Measurements from ENCODE around the gene KCNT1.
A peak's percentile ranks its signal among the peaks of the same experiment; 100 is the strongest.

The KCNT1 gene

DNA sequence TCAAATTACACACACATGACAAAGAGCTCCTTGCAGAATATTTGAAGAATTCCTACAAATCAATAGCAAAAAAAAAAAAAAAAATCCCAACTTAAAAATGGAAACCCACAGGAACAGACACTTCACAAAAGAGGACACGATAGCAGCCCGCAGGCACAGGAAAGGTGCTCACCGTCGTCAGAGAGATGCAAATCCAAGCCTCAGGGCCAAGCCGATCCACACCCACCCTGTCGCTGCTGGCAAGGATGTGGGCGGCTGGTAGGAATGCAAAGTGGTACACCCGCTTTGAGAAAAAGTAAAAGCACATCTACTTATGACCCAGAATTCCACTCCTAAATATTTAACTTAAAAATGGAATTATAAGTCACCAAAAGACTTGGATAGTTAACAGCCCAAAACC lies 28.0 kb upstream of the KCNT1 start:
- no peak for DNase-seq

DNA sequence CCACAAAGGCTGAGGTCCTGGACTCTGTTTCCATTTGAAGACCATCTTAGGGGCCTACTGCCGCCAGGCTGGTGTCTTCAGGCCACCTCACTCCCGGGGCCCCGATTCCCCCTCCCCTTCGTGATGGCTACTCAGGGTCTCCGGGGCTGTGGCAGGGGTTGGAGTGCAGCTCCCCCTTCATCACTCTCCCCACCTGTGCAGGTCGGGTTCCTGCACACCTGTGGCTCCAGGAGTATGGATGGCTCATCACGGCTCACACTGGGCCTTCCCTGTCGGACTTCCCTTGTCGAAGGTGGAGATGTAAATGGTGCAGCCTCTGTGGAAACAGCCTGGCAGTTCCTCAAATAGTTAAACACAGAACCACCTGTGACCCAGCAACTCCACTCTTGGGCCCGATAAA lies 27.0 kb upstream of the KCNT1 start:
- no peak for DNase-seq

DNA sequence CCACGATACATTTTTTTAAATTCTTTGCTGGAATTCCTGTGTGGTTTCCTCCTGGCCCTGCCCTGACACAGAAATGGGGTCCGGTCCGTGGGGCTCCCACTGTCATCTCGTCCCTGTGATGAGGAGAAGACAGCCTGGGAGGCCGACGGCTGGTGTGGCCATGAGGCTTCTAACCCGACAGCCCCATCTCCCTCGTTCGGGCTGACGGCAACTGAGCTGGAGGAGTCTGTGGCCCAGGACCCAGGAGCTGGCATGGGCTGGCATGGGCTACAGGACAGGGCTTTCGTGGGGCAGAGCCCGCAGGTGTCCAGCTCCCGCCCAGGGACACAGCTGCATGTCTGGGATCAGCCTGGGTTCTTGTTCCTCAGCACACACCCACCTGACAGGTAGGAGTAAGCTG lies 25.1 kb upstream of the KCNT1 start:
- no peak for DNase-seq

DNA sequence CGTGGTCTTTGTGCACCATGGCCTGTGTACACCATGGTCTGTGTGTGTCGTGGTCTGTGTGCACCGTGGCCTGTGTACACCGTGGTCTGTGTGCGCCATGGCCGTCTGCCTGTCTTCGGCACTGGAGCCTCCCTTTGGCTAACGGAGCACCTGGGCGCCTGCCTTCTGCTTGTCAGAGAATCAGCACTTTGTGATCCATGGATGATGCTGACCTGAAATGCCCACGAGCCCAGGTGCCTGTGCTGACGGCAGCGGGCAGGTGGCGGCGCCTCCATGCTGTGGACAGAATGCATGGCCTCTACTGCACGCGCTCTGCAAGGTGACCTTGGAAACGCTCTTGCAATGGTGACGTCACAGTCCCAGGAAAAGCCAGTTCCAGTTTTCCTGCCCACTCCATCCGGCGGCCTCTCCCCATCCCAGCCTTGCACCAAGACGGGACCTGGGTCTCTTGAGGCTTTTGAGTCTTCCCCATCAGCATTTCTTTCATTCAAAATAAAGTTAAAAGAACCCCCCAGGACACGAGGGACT lies 24.3 kb upstream of the KCNT1 start:
- no peak for DNase-seq

DNA sequence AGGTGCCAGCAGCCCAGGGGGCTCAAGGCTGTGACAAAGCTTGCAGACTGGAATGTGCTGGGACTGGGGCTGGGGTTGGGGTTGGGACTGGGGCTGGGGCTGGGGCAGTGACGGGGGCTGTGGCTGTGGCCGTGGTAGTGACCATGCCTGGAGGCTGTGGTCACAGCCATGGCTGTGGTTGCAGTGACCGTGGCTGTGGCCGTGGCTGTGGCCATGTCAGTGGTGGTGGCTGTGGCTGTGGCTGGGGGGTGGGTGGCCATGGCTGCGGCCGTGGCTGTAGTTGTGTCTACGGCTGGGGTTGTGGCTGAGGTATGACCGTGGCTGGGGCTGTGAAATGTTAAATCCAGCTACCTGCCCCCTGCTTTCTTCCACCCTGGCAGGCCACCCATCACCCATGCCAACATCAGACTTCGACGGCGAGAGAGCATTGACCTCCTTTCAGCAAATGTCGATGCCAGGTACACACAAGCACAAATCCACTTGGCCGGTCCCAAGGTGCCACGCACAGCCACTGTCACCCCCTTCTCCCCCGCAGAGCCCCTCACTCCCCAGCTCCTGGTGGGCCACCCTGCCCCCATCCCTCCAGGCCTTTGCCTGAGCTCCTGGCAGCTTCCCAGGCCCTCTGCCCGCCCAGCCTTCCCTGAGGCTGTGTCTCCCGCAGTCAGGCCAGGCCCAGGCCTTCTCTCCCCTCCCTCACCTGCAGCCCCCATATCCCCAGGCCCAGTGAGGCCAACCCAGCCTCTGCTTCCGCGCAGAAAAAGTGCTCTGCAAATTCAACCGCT lies 23.6 kb upstream of the KCNT1 start:
- DNase-seq, result no peak

DNA sequence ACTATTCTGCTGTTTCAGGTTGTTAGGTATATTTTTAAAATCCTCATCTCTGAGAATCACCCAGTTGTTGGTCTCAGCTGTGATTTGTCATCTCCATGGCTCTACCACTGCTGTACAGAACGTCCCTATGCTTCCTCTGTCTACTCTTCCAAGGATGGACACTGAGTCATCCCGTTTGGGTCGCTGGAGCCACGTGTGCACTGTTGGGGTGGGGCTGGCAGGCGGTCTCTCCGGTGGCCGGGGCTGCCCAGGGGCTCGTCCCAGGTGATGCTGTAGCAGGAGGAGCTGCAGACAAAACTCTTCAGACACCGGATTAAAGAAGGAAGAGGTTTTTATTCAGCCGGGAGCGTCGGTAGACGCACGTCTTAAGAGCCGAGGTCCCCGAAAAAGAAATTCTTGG lies 21.9 kb upstream of the KCNT1 start:
- DNase-seq, result no peak

DNA sequence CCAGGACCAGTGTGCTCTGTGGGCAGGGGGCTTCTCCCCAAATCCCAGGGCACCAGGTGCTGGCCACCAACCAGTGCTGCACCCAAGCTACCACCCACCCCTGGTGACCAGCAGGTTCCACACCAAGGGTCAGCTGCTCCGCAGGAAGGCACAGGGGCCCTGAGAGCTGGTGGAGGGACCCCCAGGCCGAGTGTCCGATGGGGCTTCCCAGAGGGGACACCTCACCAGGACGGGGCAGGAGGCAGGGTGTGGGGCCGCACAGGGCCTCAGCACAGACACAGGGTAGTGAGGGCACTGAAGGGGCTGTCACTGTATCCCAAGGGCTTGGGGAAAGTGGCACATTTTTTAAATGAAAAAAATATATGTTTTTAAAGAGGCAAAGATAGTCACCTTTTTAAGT lies 20.8 kb upstream of the KCNT1 start:
- no peak for DNase-seq

DNA sequence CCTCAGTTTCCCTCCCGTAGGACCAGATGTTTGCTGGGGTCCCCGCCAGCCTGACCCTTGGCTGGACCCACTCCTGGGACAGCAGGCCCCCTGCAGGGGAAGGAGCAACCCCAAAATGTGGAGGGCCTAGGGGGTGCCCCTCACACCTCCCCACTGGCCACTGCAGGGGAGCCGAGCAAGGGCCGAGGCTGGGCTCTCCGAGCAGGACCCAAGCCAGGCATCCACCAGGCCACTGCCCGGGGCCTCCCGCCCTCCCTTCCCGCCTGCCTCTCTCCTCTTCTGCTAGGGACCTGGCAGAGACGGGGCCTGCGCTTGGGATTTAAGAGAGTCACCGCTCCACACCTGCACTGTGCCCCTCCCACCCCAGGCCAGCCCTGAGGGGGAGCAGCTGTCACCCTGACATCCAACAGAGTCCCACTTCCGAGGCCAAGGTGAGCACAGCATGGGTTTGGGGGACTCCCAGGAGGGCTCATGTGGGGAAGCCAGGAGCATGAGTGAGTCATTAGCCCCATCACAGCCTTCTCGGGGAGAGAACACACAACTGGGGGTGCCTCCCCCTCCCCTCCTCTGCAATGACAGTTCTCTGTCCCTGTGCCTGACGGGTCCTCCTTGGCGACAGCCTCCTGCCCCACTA lies 18.5 kb upstream of the KCNT1 start:
- no peak for DNase-seq

DNA sequence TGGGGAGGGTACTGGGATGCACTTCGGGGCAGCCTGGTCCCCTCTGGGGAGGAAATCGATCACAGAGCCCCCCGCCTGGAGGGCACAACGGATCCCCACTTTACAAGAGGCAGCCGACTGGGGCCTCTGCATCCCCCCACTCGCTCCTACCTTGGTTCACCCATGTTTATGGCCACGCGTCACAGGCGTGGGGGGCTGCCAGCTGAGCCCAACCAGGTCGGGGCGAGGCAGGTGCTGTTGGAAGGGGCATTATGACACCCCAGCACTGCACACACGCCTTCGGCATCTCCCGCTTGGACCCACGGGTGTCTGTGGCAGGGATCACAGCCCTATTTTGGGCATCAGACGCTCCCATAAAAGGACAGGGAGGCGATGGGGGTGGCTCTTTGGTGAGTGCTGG lies 17.3 kb upstream of the KCNT1 start:
- DNase-seq, result no peak

DNA sequence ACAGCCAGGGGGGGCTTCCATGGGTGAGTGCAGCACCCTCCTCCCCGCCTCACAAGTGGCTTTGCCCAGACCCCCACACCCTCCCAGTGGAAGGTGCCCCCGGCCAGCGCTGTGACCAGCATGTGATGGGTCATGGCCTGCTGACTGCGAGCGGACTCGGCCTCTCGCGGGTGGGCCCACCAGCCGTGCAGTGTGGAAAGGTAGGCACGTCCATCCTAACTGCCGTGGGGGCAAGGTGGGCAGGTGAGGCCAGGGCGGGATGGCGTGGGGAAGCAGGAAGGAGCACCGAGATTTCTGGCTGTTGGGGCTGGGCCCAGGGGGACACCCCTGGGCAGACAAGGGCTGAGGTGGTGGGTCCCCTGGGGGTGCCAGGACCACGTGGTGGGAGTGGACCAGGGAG lies 14.8 kb upstream of the KCNT1 start:
- DNase-seq, result no peak

DNA sequence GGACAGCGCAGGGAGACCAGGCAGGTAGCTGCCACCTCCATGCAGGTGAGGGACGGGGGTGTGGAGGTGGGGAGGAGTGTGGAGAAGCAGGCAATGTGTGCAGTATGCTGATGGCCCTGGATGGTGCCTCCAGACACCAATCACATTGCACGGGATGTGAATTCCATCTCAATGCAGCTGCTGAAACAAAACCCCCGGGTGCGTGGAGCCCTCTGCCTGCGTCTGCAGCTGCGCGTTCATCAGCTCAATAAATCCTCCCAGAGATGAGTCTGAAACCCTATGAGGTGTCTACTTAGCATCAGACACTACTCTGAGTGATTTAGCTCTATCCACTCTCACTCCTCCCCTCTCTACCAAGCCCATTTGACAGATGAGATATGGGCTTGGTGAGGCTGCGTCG lies 13.0 kb upstream of the KCNT1 start:
- no peak for DNase-seq

DNA sequence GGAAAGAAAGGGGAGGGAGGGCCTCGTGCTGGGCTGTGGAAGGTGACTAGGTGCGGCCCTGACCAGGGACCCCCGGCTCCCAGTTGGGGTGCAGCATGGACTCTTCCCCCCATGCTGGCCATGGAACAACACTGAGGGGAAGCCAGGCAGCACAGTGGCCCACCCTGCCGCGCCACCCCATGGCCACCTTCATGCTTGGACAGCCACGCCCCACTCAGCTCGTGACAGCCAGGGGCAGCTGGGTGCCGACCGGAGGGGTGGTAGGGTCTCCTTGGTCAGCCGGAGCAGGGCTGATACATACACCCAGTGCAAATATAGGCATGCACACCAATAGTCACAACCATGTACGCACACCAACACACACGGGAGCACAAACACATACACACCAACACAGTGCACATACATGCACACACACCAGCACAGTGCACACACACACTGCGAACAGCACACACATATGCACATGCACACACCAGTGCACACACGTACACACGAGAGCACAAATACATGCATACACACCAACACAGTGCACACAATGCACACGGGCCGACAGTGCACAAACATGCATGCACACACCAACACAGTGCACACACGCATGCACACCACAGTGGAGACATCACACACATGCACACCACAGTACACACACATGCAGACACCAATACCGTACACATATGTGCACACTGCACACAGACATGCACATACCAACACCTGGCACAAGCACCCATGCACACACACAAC lies 11.0 kb upstream of the KCNT1 start:
- no peak for DNase-seq

DNA sequence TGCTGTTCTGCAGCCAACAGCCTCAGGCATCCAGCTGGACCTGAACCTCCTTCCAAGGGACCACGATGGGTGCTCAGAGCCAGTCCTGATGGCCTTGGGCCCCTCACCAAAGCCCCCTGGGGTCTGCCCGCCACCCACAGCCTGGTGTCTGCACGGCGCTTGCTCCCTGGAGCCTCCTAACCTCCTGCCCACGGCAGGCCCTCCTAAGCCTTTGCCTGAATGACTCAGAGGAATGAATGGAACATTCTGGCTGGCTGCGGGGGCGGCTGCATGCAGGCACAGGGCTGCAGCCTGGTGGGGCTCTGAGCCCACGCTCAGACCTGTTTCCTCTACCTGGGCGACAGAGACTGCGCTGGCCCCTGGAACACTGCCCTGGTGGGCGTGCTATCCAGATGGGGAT lies 9.6 kb upstream of the KCNT1 start:
- no peak for DNase-seq

DNA sequence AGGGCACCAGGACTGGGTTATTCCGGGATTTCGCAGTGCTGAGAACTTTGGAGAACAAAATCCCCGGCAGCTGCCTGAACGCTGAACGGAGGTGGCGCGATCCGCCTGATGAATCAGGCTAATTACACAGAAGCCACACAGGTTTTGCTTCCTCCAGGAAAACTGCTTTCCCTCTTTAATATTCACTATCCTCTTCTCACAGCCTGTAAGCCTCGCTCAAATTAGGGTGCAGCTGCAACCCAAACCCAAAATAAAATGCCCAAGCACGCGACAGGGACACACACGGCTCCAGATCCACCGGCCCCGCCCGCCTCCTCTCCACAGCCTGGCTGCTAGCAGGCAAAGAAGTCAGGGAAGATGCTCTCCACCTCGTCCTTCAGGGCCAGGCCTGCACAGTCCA lies 8.7 kb upstream of the KCNT1 start:
- DNase-seq, result no peak

DNA sequence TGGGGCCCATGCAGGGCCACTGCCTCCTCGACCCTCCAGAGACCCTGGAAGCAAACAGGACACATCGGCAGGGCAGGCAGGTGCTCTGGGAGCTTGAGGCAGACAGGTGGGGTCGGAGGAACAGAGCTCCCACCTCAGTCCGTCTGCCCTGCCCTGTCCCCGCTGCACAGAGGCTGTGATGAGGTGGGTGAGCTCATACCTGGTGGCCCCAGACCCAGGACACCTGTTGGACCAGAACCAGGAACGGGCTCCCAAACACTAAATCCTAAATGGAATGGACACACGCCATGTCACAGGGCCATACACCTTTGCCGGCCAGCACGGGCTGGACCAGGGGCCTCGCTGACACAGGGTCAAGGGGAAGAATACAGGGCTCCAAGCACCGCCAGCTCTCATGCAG lies 8.2 kb upstream of the KCNT1 start:
- no peak for DNase-seq

DNA sequence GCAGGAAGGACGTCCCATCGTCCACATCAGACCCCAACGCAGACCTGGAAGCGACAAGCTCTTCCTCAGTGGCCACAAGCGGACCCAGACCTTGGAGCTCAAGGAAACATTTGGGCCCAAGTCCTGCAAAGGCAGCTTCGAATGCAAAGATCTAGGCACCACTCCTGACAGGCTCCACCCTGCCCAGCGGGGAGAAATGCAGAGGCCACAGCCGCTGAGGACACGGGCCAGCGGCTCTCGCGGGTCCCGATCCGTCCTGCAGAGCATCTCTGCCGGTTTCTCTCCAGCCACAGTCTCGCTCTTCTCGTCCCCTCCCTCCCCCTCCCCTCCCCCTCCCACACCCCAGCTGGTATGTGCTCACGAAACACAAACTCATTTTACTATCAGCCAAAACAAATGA lies 7.6 kb upstream of the KCNT1 start:
- no peak for DNase-seq

DNA sequence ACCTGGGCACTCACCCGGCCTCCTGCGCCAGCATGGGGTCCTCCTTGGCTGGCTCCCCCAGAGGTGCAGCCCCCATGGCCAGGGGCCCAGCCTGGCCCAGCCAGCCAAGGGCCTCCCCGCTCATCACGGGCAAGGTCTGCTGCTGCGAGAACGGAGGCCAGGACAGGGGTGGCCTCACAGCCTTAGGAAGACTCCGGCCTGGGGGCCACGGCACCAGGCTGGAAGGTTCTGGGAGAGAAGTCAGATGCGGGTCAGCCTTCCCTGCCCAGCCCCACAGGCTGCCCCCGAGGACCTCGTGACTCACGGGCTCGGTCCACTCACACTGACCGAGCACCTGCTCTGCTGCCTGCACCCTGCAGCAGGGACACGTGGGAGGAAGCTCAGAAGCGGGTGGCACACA lies 6.9 kb upstream of the KCNT1 start:
- no peak for DNase-seq

DNA sequence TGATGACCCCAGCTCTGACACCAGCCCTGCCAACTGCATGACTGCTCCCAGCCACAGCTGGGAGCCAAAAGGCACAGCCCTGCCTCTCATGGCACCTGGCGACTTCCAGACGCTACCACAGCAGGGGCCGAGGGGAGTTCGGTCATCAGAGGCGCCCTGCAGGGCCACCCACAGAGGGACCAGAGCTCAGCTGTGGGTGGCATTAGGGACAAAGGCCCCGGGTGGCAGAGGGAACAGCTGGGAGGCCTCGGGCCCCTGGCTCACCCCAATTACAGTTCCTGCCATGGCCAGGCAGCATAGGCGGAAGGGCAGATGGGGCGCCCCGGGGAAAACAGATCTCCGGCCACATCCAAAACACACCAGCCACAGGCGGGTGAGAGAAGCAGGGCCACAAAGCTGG lies 6.3 kb upstream of the KCNT1 start:
- no peak for DNase-seq

DNA sequence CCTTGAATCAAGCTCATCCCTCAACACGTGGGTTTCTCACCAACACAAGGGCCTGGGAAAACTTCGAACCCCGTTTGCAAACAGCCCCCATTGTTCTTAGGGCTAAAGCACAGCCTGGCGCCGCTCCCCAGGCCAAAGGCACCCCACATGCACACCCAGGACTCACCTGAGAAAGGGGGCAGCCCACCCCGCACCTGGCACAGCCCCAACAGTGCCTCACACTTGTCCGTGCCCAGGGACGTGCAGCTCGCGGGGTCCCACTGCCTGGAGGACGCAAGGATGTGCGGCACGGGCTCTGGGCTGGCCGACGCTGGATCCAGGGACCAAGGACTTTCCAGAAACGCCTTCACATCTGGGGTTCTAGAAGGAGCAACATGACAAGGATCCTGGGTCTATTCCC lies 5.5 kb upstream of the KCNT1 start:
- DNase-seq, result no peak

DNA sequence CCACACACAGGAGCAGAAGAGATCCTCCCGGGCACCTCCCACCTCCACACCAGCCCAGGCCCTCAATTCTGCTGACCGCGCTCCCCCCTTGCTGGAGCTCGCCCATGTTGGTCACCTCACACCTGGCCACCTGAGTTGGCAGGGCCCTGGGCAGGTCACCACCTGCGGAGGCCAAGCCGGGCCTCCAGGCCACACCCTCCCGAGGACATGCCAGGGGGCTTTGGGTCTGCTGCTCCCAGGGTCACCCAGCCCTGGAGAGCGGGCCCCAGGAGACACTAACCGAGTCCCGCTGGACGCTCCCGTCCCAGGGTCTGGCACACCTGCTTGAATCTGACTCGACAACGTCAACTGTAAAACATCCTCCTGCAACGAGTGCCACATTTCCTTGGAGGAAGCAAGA lies 4.8 kb upstream of the KCNT1 start:
- no peak for DNase-seq

DNA sequence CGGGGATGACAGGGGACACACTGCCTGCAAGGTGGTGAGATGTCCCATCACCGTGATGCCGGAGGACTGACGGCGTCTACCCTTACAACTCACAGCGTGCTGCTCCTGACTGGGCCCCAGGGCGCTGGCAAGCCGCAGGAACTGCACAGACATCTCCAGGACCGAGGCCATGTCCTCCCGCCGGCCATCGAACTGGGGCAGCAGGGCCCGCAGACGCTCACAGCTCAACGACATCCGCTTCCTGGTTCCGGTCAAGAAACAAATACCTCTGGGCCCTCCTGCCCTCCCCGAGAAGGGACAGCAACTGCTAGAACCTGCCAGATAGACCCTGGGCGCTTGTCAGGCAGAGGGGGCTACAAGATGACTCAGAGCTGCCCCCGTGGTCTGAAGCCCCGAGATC lies 3.7 kb upstream of the KCNT1 start:
- no peak for DNase-seq

DNA sequence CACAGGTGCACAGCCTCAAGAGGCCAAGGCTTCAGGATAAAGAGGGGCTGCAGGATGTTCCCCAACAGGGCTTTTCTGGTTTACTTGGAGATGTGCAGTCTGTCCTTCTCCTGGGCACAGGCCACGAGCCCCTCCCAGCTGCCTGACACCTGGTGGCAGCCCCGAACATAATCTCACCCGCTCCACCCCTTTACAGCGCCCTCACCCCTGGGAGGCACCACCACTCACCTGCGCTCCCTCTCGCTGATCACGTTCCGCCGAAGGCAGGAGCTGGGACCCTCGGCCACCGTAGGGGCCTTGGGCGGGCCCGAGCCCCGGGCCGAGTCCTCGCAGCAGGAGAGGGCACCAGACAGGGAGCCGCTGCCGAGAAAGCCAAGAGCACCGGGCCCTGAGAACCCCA lies 3.2 kb upstream of the KCNT1 start:
- DNase-seq, result peak; percentile 7

DNA sequence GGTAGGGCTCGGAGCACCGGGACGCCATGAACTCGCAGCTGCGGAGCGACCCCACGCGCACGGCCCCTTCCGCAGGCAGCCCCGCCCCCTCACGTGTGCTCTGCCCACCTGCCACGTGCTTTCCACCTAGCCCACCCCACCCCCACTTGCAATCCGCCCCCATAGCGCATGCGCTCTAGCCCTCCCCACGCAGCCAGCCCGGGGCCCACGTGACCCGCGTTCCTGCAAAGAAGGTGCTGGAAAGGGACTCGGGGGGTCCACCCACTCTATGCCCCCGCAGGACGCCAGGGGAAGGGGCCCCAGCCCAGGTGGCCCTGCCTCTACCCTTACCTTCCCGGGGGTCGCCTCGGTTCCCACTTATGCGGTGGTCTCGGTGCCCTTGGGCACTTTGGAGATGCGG lies 2.5 kb upstream of the KCNT1 start, which contains the start of gene SOHLH1:
SOHLH1 (minus strand) TSS at position 42 of the 400 bp plus-strand sequence; CDS start at position 28, 14 bp downstream.
- DNase-seq, result no peak

DNA sequence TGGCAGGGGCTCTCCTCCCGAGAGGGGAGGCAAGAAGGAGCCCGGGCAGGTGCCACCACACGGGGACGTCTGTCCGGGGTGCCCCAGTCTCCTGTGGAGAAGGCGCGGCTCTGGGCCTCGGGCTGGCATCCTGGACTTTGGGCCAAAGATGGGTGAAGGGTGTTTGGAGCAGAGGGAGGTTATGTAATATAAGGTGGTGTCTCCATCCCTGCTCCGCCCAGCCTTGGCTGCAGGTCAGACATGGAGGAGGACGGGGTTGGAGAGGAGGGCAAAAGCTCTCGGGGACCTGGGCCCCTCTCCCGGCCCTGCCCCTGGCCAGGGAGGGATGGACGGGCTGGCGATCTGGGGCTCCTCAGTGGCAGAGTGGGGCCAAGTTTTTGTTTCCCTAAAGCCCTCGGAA lies 1.5 kb upstream of the KCNT1 start:
- DNase-seq, result no peak
